Keratinocyte (primary cell): ENCODE results near the gene MBTPS2.

Source experiments
- EZH2 ChIP-seq: IDR thresholded peaks from one replicate; pipeline ENCODE4 v1.6.1; 2012; ENCODE audit warnings: inconsistent platforms, mild to moderate bottlenecking, low read length, moderate library complexity
- TF ChIP-seq, protein P1 (sequence below), 3 experiments: IDR thresholded peaks in 1 of 3; conservative IDR thresholded peaks in 1 of 3; optimal IDR thresholded peaks in 1 of 3; 2 replicates in 2 of 3; 3 replicates in 1 of 3; pipeline versions ENCODE3 to v1.5.1; 2011; ENCODE audit warnings: low read length in 3 of 3, mild to moderate bottlenecking in 3 of 3, moderate library complexity in 2 of 3, control low read depth in 1 of 3, inconsistent platforms in 1 of 3; ENCODE audit not compliant: insufficient read depth in 2 of 3; ENCODE audit errors: extremely low read depth in 1 of 3

GRCh38 chrX:21875013-21875412 is 35.6 kb downstream of the MBTPS2 start:
- TF ChIP-seq EZH2 = no peak
- TF ChIP-seq, protein P1, sequence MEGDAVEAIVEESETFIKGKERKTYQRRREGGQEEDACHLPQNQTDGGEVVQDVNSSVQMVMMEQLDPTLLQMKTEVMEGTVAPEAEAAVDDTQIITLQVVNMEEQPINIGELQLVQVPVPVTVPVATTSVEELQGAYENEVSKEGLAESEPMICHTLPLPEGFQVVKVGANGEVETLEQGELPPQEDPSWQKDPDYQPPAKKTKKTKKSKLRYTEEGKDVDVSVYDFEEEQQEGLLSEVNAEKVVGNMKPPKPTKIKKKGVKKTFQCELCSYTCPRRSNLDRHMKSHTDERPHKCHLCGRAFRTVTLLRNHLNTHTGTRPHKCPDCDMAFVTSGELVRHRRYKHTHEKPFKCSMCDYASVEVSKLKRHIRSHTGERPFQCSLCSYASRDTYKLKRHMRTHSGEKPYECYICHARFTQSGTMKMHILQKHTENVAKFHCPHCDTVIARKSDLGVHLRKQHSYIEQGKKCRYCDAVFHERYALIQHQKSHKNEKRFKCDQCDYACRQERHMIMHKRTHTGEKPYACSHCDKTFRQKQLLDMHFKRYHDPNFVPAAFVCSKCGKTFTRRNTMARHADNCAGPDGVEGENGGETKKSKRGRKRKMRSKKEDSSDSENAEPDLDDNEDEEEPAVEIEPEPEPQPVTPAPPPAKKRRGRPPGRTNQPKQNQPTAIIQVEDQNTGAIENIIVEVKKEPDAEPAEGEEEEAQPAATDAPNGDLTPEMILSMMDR (optimal IDR thresholded peaks at IDR 0.05 in 1 of 3, IDR thresholded peaks at IDR 0.05 in 1 of 3, conservative IDR thresholded peaks at IDR 0.05 in 1 of 3; ENCODE audit: extremely low read depth in 1 of 3, insufficient read depth in 2 of 3, low read length in 3 of 3) = no peak
